CD8-positive, alpha-beta memory T cell (primary cell): ENCODE measurements around the gene MOK. TPM values are rescaled to one million over a fixed set of nuclear protein-coding genes. Genes with fewer than 3 reads are reported as not detected.

Experiments
- CTCF ChIA-PET: fragments of 350-600 bp; sonication (Branson Sonifier 250); formaldehyde crosslinking; loops from one replicate; lab custom pipeline; 2021; ENCODE audit warnings: antibody characterized with exemption; lab: Charles Lee
- POLR2A ChIA-PET: fragments of 350-600 bp; sonication (Branson Sonifier 250); formaldehyde crosslinking; loops from one replicate; lab custom pipeline; 2021; ENCODE audit warnings: antibody characterized with exemption; lab: Charles Lee
- DNase-seq, 5 donors: peaks; one replicate each; pipeline versions ENCODE4 v3.0.0 to v3.0.0-alpha.2; 2020 to 2022; ENCODE audit warnings: mixed read lengths in 1 of 5
- H3K27ac ChIP-seq: one replicate; pipeline ENCODE4 v1.7.0; 2013; ENCODE audit warnings: low read depth, mild to moderate bottlenecking, low read length, moderate library complexity
- H3K27me3 ChIP-seq: 2 replicates; pipeline ENCODE4 v1.7.0; 2013; ENCODE audit warnings: low read length, mild to moderate bottlenecking; ENCODE audit not compliant: insufficient read depth, poor library complexity, severe bottlenecking
- H3K36me3 ChIP-seq: 2 replicates; pipeline ENCODE4 v1.7.0; 2013; ENCODE audit warnings: mild to moderate bottlenecking, low read length, moderate library complexity; ENCODE audit not compliant: insufficient read depth
- H3K4me1 ChIP-seq: 2 replicates; pipeline ENCODE4 v1.7.0; 2013; ENCODE audit warnings: mild to moderate bottlenecking, low read length, moderate library complexity; ENCODE audit not compliant: insufficient read depth
- H3K4me3 ChIP-seq: 2 replicates; pipeline ENCODE4 v1.7.0; 2013; ENCODE audit warnings: mild to moderate bottlenecking, low read length
- H3K9me3 ChIP-seq: 2 replicates; pipeline ENCODE4 v1.7.0; 2013; ENCODE audit warnings: mild to moderate bottlenecking, low read length
- H3K27ac Mint-ChIP-seq, 8 donors: one replicate each; pipeline ENCODE4 v1.8.0; 2020 to 2021; ENCODE audit warnings: mixed read lengths in 8 of 8, mild to moderate bottlenecking in 6 of 8, inconsistent platforms in 3 of 8, moderate library complexity in 3 of 8
- H3K27me3 Mint-ChIP-seq, 2 donors: one replicate each; pipeline ENCODE4 v1.8.0; 2020 to 2021; ENCODE audit warnings: mixed read lengths in 2 of 2, mild to moderate bottlenecking in 1 of 2, moderate library complexity in 1 of 2
- H3K36me3 Mint-ChIP-seq, 3 donors: one replicate each; pipeline ENCODE4 v1.8.0; 2020 to 2021; ENCODE audit warnings: mixed read lengths in 3 of 3, inconsistent platforms in 1 of 3, mild to moderate bottlenecking in 1 of 3
- H3K4me1 Mint-ChIP-seq, 3 donors: one replicate each; pipeline ENCODE4 v1.8.0; 2020 to 2021; ENCODE audit warnings: mixed read lengths in 3 of 3, inconsistent platforms in 1 of 3, mild to moderate bottlenecking in 1 of 3
- H3K4me3 Mint-ChIP-seq, 7 donors: one replicate each; pipeline ENCODE4 v1.8.0; 2020 to 2021; ENCODE audit warnings: mixed read lengths in 7 of 7, mild to moderate bottlenecking in 6 of 7, moderate library complexity in 4 of 7, inconsistent platforms in 2 of 7
- H3K9me3 Mint-ChIP-seq, 5 donors: one replicate each; pipeline ENCODE4 v1.8.0; 2020 to 2022; ENCODE audit warnings: mixed read lengths in 5 of 5, mild to moderate bottlenecking in 3 of 5, moderate library complexity in 2 of 5, inconsistent platforms in 1 of 5
- polyA plus RNA-seq: library from polyadenylated mRNA; unstranded; fragments of 300-500 nt; fragmentation: Illumina TruSeq; gene quantifications from one replicate; pipeline ENCODE4 v1.2.3, GENCODE V29; 2021
- total RNA-seq, 2 experiments: library from RNA; stranded (reverse); gene quantifications; one replicate each; pipeline ENCODE4 v1.2.3, GENCODE V29; 2021

MOK gene
- total and polyA plus RNA-seq, 3 experiments from 2014 or later, result 2.8 to 7.3 (median 5.8) TPM

DNA sequence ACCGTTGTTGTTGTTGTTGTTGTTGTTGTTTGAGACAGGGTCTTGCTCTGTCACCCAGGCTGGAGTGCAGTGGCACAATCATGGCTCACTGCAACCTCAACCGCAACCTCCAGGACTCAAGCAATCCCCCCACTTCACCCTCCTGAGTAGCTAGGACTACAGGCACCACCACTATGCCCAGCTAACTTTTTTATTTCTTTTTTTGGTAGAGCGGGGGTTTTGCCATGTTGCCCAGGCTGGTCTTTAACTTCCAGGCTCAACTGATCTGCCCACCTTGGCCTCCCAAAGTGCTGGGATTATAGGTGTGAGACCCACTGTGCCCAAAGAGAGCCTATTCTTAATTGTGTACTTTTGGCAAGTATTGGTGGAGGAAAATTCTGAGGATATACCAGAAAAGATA is 25.7 kb downstream of the MOK start:
- no peaks in the 10 kb centered on the region for H3K27me3 Mint-ChIP-seq
- no peak overlapping the region for H3K4me3 ChIP-seq
- ChIA-PET POLR2A (no interaction called here), CTCF (no interaction called here)
- no peaks in the 10 kb centered on the region for H3K4me1 ChIP-seq
- H3K4me1 Mint-ChIP-seq, result no peaks in the 10 kb centered on the region
- no peaks in the 10 kb centered on the region for H3K27me3 ChIP-seq
- H3K27ac ChIP-seq, result no peak overlapping the region
- H3K4me3 Mint-ChIP-seq, result no peak overlapping the region
- H3K36me3 Mint-ChIP-seq, result no peaks in the 10 kb centered on the region
- H3K9me3 Mint-ChIP-seq, result no peaks in the 10 kb centered on the region
- DNase-seq, result no peak
- no peaks in the 10 kb centered on the region for H3K36me3 ChIP-seq
- H3K27ac Mint-ChIP-seq, result no peak overlapping the region
- no peaks in the 10 kb centered on the region for H3K9me3 ChIP-seq

DNA sequence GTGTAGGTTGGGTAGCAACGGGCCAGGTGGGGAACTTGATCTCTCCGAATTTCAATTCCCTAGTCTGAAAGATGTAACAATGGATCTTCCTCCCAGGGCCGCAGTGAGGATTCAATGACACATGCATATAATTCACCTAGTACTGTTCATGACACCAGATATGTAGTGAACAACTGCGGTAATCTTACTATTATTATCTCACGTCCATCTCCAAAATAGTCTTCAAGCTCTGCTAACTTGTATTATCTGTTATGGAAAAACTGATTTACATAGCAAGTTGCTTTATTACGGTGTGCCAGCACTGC is 26.4 kb downstream of the MOK start:
- CTCF ChIA-PET, result no interaction called here
- H3K27ac Mint-ChIP-seq, result no peak overlapping the region
- no peak overlapping the region for H3K4me3 Mint-ChIP-seq
- Histone ChIP-seq H3K4me1 (no peaks in the 10 kb centered on the region), H3K36me3 (no peaks in the 10 kb centered on the region), H3K27ac (no peak overlapping the region), H3K9me3 (no peaks in the 10 kb centered on the region), H3K27me3 (no peaks in the 10 kb centered on the region), H3K4me3 (no peak overlapping the region)
- H3K36me3 Mint-ChIP-seq, result no peaks in the 10 kb centered on the region
- no peaks in the 10 kb centered on the region for H3K9me3 Mint-ChIP-seq
- no peaks in the 10 kb centered on the region for H3K4me1 Mint-ChIP-seq
- POLR2A ChIA-PET, result no interaction called here
- DNase-seq, result no peak
- H3K27me3 Mint-ChIP-seq, result no peaks in the 10 kb centered on the region

DNA sequence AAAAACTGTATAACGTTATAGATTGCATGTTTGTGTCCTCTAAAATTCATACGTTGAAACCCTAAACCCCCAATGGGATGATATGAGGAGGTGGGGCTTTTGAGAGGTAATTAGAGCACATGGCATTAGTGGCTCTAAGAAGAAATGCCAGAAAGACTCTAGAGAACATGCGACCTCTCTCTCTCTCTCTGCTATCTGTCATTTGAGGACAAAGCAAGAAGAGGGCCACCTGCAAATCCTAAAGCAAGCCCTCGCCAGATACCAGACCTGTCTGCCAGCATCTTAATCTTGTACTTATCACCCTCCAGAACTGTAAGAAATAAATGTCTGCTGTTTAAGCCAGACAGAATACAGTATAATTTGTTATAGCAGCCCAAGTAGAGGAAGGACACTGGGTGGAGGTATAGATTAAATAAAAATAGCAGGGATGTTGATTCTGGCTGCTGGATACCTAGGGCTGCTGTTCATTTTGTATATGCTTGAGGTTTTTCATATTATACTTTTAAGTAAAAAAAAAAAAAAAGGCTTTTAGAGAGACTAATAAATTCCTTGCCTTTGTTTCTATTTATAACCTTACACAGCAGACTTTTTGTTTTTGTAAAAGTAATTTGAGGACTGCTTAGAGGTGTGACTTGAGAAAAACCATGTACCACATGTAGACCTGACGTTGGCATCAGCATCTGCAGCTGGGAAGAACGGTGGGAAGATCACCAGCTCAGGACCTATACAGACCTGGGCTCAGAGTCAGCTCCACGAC is 26.9 kb downstream of the MOK start:
- Mint-ChIP-seq H3K9me3 (no peaks in the 10 kb centered on the region), H3K4me1 (no peaks in the 10 kb centered on the region), H3K4me3 (no peak overlapping the region), H3K36me3 (no peaks in the 10 kb centered on the region), H3K27ac (no peak overlapping the region), H3K27me3 (no peaks in the 10 kb centered on the region)
- ChIA-PET CTCF (no interaction called here), POLR2A (no interaction called here)
- no peak overlapping the region for H3K4me3 ChIP-seq
- no peaks in the 10 kb centered on the region for H3K9me3 ChIP-seq
- no peaks in the 10 kb centered on the region for H3K36me3 ChIP-seq
- H3K27ac ChIP-seq, result no peak overlapping the region
- DNase-seq, result no peak
- H3K4me1 ChIP-seq, result no peaks in the 10 kb centered on the region
- H3K27me3 ChIP-seq, result no peaks in the 10 kb centered on the region

DNA sequence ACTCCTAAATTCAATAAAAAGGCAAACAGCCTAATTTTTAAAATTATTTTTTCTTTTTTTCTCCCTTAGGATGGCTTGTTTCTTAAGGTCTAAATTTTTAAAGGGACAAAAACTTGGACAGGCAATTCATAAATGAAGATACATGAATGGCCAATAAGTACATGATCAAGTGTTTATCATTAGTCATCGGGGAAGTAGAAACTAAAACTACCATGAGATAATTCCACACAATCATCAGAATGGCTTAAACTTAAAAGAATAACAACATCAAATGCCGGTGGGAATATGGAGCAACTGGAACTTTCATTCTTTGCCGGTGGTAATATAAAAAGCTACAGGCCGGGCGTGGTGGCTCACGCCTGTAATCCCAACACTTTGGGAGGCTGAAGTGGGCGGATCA is 29.1 kb downstream of the MOK start:
- Histone ChIP-seq H3K9me3 (no peaks in the 10 kb centered on the region), H3K36me3 (no peaks in the 10 kb centered on the region), H3K4me1 (no peaks in the 10 kb centered on the region), H3K27ac (no peak overlapping the region), H3K4me3 (no peak overlapping the region), H3K27me3 (no peaks in the 10 kb centered on the region)
- no peaks in the 10 kb centered on the region for H3K36me3 Mint-ChIP-seq
- no peak overlapping the region for H3K27ac Mint-ChIP-seq
- POLR2A ChIA-PET, result no interaction called here
- H3K4me1 Mint-ChIP-seq, result no peaks in the 10 kb centered on the region
- no peak overlapping the region for H3K4me3 Mint-ChIP-seq
- no peak for DNase-seq
- H3K9me3 Mint-ChIP-seq, result no peaks in the 10 kb centered on the region
- no peaks in the 10 kb centered on the region for H3K27me3 Mint-ChIP-seq
- CTCF ChIA-PET, result no interaction called here

DNA sequence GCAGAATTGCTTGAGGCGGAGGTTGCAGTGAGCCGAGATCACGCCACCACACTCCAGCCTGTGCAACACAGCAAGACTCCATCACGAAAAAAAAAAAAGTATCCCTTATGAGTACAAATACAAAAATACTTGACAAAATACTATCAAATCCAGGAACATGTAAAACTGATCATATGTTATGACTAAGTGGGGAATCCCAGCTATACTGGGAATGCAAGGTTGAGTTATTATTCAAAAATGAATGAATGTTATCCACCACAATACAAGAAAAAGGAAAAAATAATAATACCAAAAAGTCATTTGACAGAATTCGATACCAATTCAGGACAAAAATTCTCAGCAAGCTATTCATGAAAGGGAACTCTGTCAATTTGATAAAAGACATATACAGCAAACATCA is 32.6 kb downstream of the MOK start:
- Mint-ChIP-seq H3K27ac (no peak overlapping the region), H3K27me3 (peaks cover 0 to 1% of the 10 kb centered on the region in 2 donors), H3K4me3 (no peak overlapping the region), H3K36me3 (no peaks in the 10 kb centered on the region), H3K4me1 (no peaks in the 10 kb centered on the region), H3K9me3 (no peaks in the 10 kb centered on the region)
- no peak overlapping the region for H3K27ac ChIP-seq
- H3K36me3 ChIP-seq, result no peaks in the 10 kb centered on the region
- ChIA-PET POLR2A (no interaction called here), CTCF (no interaction called here)
- no peaks in the 10 kb centered on the region for H3K4me1 ChIP-seq
- H3K27me3 ChIP-seq, result no peaks in the 10 kb centered on the region
- no peak for DNase-seq
- no peaks in the 10 kb centered on the region for H3K9me3 ChIP-seq
- H3K4me3 ChIP-seq, result no peak overlapping the region

DNA sequence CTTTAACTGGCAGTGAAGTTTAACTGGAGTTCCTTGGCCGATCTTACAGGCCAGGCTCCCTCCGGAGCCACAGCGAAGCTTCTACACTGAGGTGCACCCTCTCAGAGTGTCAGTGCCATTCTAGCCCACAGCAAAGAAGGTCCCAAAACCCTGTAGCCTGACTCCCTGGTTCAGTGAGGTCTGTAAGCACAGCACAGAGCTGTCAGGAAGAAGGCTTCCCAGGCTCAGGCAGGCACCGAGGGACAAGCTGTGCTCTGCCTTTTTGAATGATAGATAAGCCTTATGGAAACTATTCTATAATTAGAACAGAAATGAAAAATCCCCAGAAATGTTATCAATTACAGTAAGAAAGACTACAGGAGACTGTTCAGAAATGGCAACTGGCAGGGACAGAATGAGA is 40.2 kb downstream of the MOK start:
- no peak overlapping the region for H3K4me3 Mint-ChIP-seq
- CTCF ChIA-PET, result interaction anchor here (1.0 kb wide), 1 partner anchor 50 kb away, joined by 3 read pairs; no protein-coding TSS in a partner anchor
- H3K4me1 ChIP-seq, result no peaks in the 10 kb centered on the region
- H3K9me3 Mint-ChIP-seq, result no peaks in the 10 kb centered on the region
- no peaks in the 10 kb centered on the region for H3K9me3 ChIP-seq
- H3K36me3 ChIP-seq, result no peaks in the 10 kb centered on the region
- no peaks in the 10 kb centered on the region for H3K27me3 ChIP-seq
- no peaks in the 10 kb centered on the region for H3K4me1 Mint-ChIP-seq
- POLR2A ChIA-PET, result no interaction called here
- DNase-seq, result no peak
- H3K27ac ChIP-seq, result no peak overlapping the region
- H3K4me3 ChIP-seq, result no peak overlapping the region
- no peaks in the 10 kb centered on the region for H3K36me3 Mint-ChIP-seq
- H3K27me3 Mint-ChIP-seq, result peaks cover 0 to 1% of the 10 kb centered on the region in 2 donors
- no peak overlapping the region for H3K27ac Mint-ChIP-seq

DNA sequence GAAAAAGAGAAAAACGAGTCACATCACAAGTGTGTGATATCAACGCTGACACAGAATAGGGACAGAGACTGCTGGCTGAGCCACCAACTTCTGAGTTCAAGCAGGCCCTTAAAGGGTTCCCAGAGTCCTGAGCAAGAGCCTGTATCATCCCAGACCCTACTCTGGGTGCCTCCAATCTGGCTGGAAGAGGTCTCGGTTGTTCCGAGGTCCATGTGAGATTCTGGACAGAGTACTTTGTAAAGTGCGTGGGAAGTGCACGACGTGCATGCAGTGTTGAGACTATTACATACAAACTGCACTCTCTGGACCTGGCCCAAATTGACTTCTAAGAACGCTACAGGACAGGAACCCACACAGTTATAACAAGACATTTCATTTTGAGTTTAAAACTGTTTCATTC is 40.6 kb downstream of the MOK start:
- H3K4me1 ChIP-seq, result no peaks in the 10 kb centered on the region
- no peaks in the 10 kb centered on the region for H3K36me3 Mint-ChIP-seq
- POLR2A ChIA-PET, result no interaction called here
- no peaks in the 10 kb centered on the region for H3K27me3 ChIP-seq
- DNase-seq, result no peak
- CTCF ChIA-PET, result no interaction called here
- H3K4me3 ChIP-seq, result no peak overlapping the region
- H3K36me3 ChIP-seq, result no peaks in the 10 kb centered on the region
- H3K9me3 ChIP-seq, result no peaks in the 10 kb centered on the region
- no peaks in the 10 kb centered on the region for H3K9me3 Mint-ChIP-seq
- H3K4me3 Mint-ChIP-seq, result no peak overlapping the region
- no peak overlapping the region for H3K27ac ChIP-seq
- no peak overlapping the region for H3K27ac Mint-ChIP-seq
- no peaks in the 10 kb centered on the region for H3K4me1 Mint-ChIP-seq
- peaks cover 0 to 1% of the 10 kb centered on the region in 2 donors for H3K27me3 Mint-ChIP-seq

DNA sequence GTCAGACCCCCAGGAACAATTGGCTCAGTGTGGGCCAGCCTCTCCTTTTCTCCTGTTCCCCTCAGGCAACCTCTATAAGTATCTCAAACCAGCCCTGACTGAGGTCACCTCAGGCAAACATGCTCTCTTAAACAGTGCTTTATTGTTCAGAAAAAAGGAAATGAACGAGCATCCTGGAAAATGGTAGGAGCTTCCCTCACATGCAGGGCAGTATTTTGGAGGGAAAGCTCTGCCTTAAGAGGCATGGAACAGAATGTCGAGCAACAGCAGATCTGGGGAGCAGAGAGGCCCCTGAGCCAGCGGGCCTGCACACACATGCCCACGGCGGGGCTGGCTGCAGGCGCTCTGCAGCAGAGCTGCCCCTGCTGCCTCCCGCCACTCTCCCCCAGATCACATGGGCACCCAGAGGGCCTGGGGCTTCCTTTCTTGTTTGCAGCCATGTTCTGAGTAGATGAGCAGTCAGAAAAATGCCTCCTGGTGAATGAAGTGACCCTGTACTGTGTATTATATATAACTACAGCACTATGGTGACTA is 42.0 kb downstream of the MOK start:
- Mint-ChIP-seq H3K9me3 (no peaks in the 10 kb centered on the region), H3K27me3 (peaks cover 0 to 1% of the 10 kb centered on the region in 2 donors), H3K4me1 (no peaks in the 10 kb centered on the region), H3K4me3 (no peak overlapping the region), H3K36me3 (no peaks in the 10 kb centered on the region), H3K27ac (no peak overlapping the region)
- no peak for DNase-seq
- CTCF ChIA-PET, result no interaction called here
- Histone ChIP-seq H3K27me3 (no peaks in the 10 kb centered on the region), H3K4me1 (no peaks in the 10 kb centered on the region), H3K36me3 (no peaks in the 10 kb centered on the region), H3K27ac (no peak overlapping the region), H3K4me3 (no peak overlapping the region), H3K9me3 (no peaks in the 10 kb centered on the region)
- POLR2A ChIA-PET, result no interaction called here
